ENCODE results near the gene AAK1. TPM values are rescaled to one million over a fixed set of nuclear protein-coding genes. Genes with fewer than 3 reads are reported as not detected.

AAK1 gene
- total and polyA plus RNA-seq, 2 experiments from 2014 or later: 39.0 to 52.4 TPM

DNA sequence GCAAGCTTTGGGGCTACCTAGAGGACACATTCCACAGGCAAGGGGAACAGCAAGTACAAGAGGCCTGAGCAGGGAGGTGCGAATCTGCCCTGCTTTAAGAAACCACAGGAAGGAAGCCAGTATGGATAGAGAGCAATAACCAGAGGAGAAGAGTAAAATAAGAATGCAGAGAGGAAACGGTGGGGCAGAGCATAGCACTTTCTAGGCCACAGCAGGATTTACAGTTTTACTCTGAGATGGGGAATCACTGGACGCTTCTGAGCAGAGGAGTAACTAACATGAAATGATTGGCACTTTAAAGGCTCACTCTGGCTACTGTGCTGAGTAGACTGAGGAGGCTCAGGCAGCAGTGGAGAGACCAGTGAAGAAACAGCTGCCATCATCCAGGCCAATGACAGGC lies 23.8 kb downstream of the AAK1 start (continued):
- TF ChIP-seq, protein P1, sequence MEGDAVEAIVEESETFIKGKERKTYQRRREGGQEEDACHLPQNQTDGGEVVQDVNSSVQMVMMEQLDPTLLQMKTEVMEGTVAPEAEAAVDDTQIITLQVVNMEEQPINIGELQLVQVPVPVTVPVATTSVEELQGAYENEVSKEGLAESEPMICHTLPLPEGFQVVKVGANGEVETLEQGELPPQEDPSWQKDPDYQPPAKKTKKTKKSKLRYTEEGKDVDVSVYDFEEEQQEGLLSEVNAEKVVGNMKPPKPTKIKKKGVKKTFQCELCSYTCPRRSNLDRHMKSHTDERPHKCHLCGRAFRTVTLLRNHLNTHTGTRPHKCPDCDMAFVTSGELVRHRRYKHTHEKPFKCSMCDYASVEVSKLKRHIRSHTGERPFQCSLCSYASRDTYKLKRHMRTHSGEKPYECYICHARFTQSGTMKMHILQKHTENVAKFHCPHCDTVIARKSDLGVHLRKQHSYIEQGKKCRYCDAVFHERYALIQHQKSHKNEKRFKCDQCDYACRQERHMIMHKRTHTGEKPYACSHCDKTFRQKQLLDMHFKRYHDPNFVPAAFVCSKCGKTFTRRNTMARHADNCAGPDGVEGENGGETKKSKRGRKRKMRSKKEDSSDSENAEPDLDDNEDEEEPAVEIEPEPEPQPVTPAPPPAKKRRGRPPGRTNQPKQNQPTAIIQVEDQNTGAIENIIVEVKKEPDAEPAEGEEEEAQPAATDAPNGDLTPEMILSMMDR (conservative IDR thresholded peaks at IDR 0.05; ENCODE audit: low read depth in 2 of 2): no peak
- TF ChIP-seq, protein P2, sequence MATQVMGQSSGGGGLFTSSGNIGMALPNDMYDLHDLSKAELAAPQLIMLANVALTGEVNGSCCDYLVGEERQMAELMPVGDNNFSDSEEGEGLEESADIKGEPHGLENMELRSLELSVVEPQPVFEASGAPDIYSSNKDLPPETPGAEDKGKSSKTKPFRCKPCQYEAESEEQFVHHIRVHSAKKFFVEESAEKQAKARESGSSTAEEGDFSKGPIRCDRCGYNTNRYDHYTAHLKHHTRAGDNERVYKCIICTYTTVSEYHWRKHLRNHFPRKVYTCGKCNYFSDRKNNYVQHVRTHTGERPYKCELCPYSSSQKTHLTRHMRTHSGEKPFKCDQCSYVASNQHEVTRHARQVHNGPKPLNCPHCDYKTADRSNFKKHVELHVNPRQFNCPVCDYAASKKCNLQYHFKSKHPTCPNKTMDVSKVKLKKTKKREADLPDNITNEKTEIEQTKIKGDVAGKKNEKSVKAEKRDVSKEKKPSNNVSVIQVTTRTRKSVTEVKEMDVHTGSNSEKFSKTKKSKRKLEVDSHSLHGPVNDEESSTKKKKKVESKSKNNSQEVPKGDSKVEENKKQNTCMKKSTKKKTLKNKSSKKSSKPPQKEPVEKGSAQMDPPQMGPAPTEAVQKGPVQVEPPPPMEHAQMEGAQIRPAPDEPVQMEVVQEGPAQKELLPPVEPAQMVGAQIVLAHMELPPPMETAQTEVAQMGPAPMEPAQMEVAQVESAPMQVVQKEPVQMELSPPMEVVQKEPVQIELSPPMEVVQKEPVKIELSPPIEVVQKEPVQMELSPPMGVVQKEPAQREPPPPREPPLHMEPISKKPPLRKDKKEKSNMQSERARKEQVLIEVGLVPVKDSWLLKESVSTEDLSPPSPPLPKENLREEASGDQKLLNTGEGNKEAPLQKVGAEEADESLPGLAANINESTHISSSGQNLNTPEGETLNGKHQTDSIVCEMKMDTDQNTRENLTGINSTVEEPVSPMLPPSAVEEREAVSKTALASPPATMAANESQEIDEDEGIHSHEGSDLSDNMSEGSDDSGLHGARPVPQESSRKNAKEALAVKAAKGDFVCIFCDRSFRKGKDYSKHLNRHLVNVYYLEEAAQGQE (IDR thresholded peaks at IDR 0.05; ENCODE audit: unreplicated experiment): no peak
- TF ChIP-seq CREB1 (CRISPR knock-in tag; IDR thresholded peaks at IDR 0.05; ENCODE audit: low read depth): no peak
- no peak for TF ChIP-seq EZH2phosphoT487 (IDR thresholded peaks at IDR 0.05; ENCODE audit: unreplicated experiment)
- no peak for TF ChIP-seq ZNF331 (CRISPR knock-in tag; IDR thresholded peaks at IDR 0.05; ENCODE audit: low read depth)
- TF ChIP-seq POLR2AphosphoS5 (IDR thresholded peaks at IDR 0.05; ENCODE audit: low read depth): no peak
- no peak for TF ChIP-seq ZNF114 (CRISPR knock-in tag; IDR thresholded peaks at IDR 0.05)
- TF ChIP-seq EZH2 (IDR thresholded peaks at IDR 0.05; ENCODE audit: low read depth, unreplicated experiment): no peak
- TF ChIP-seq STAT1 (IDR thresholded peaks at IDR 0.05; ENCODE audit: unreplicated experiment): no peak
- TF ChIP-seq NANOG (IDR thresholded peaks at IDR 0.05; ENCODE audit: borderline replicate concordance): no peak
- TF ChIP-seq, protein P3, sequence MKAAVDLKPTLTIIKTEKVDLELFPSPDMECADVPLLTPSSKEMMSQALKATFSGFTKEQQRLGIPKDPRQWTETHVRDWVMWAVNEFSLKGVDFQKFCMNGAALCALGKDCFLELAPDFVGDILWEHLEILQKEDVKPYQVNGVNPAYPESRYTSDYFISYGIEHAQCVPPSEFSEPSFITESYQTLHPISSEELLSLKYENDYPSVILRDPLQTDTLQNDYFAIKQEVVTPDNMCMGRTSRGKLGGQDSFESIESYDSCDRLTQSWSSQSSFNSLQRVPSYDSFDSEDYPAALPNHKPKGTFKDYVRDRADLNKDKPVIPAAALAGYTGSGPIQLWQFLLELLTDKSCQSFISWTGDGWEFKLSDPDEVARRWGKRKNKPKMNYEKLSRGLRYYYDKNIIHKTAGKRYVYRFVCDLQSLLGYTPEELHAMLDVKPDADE (IDR thresholded peaks at IDR 0.05): no peak

DNA sequence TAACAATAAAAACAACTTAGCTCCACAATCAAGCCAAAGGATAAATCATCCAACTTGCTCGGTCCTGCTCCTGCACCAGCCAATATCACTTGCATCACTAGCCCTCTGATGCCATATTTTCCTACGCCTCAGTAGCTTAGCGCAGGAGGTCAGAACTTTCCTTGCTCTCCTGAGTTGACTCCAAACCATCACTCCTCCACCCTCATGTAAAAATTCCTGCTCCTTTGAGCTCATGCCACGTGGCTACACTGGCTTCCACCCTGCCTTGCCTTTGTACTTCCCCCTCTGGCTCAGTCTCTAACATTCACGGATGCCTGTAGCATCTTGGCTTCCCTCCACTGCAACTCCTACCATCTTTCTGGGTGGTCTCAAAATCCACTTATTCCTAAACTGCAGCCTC lies 25.2 kb downstream of the AAK1 start:
- H3K36me3 ChIP-seq (ENCODE audit: insufficient read depth): no peaks in the 10 kb centered on the region
- H3K4me3 Mint-ChIP-seq: no peak overlapping the region
- peaks cover 62% of the 10 kb centered on the region for H3K79me2 ChIP-seq (replicated peaks; ENCODE audit: insufficient read depth)
- no peaks in the 10 kb centered on the region for H3F3A ChIP-seq (replicated peaks; ENCODE audit: low read depth)
- H3K36me3 Mint-ChIP-seq (ENCODE audit: low read depth): peaks cover 14% of the 10 kb centered on the region
- H3K4me3 ChIP-seq: no peak overlapping the region
- no peak for DNase-seq (ENCODE audit: low spot score)
- H3K27me3 ChIP-seq (ENCODE audit: insufficient read depth): no peaks in the 10 kb centered on the region
- no peak overlapping the region for H3K27ac ChIP-seq (ENCODE audit: low read depth)
- H3K4me1 ChIP-seq (ENCODE audit: insufficient read depth): peaks cover 6% of the 10 kb centered on the region
- no peak overlapping the region for H3K27ac Mint-ChIP-seq
- no peaks in the 10 kb centered on the region for H3K4me1 Mint-ChIP-seq
- ATAC-seq: no peak
- H3K27me3 Mint-ChIP-seq (ENCODE audit: insufficient read depth, low read depth, poor library complexity): peaks cover 5% of the 10 kb centered on the region
- peaks cover 12% of the 10 kb centered on the region; the same call in 1 of the 2 replicates for H4K20me1 ChIP-seq (replicated peaks; ENCODE audit: insufficient read depth)
- H3K9me3 Mint-ChIP-seq: no peaks in the 10 kb centered on the region
- peaks cover 6% of the 10 kb centered on the region; the same call in 1 of the 2 replicates for H3K9me2 ChIP-seq (ENCODE audit: insufficient read depth)
- H2AFZ ChIP-seq: no peak overlapping the region
- H3K4me2 ChIP-seq: no peak overlapping the region
- no peak for TF ChIP-seq POLR2AphosphoS5 (IDR thresholded peaks at IDR 0.05; ENCODE audit: low read depth)
- TF ChIP-seq CREB1 (CRISPR knock-in tag; IDR thresholded peaks at IDR 0.05; ENCODE audit: low read depth): no peak
- TF ChIP-seq NANOG (IDR thresholded peaks at IDR 0.05; ENCODE audit: borderline replicate concordance): no peak
- TF ChIP-seq JUNB (IDR thresholded peaks at IDR 0.05; ENCODE audit: unreplicated experiment): no peak
- TF ChIP-seq, protein P1 (conservative IDR thresholded peaks at IDR 0.05; ENCODE audit: low read depth in 2 of 2): no peak

All from GM23338 (cell line).